Measurements from ENCODE around the gene DRGX.

Gene DRGX

GRCh38 chr10:49333192-49333591 is 62.7 kb downstream of the DRGX start:
- DNase-seq = no peak

- DNase-seq = no peak
These were observed 63.1 kb downstream of the DRGX start for GRCh38 chr10:49332768-49333167.

GRCh38 chr10:49332333-49332732 is 63.6 kb downstream of the DRGX start:
- no peak for DNase-seq

- DNase-seq = no peak
These were observed 64.5 kb downstream of the DRGX start for GRCh38 chr10:49331431-49331830.

GRCh38 chr10:49330127-49330665 is 65.7 kb downstream of the DRGX start:
- DNase-seq = no peak

- DNase-seq = no peak
These were observed 66.8 kb downstream of the DRGX start for GRCh38 chr10:49329146-49329505.

- DNase-seq = no peak
These were observed 67.3 kb downstream of the DRGX start for GRCh38 chr10:49328401-49329145.

GRCh38 chr10:49327036-49327813 is 68.7 kb downstream of the DRGX start:
- DNase-seq = no peak

GRCh38 chr10:49325916-49326783 is 69.7 kb downstream of the DRGX start:
- DNase-seq = no peak

- DNase-seq = no peak
These were observed 70.6 kb downstream of the DRGX start for GRCh38 chr10:49325131-49325915.

GRCh38 chr10:49324711-49325110 is 71.2 kb downstream of the DRGX start:
- no peak for DNase-seq

- DNase-seq = no peak
These were observed 72.0 kb downstream of the DRGX start for GRCh38 chr10:49323896-49324270.

- no peak for DNase-seq
These were observed 72.6 kb downstream of the DRGX start for GRCh38 chr10:49323171-49323895.

GRCh38 chr10:49322371-49323170 is 73.3 kb downstream of the DRGX start:
- no peak for DNase-seq

GRCh38 chr10:49321021-49321420 is 74.9 kb downstream of the DRGX start:
- no peak for DNase-seq

GRCh38 chr10:49320191-49320590 is 75.7 kb downstream of the DRGX start:
- DNase-seq = no peak

- no peak for DNase-seq
These were observed 76.7 kb downstream of the DRGX start for GRCh38 chr10:49319206-49319605.

GRCh38 chr10:49318755-49319154 is 77.1 kb downstream of the DRGX start:
- no peak for DNase-seq

GRCh38 chr10:49318028-49318427 is 77.9 kb downstream of the DRGX start:
- no peak for DNase-seq

- DNase-seq = no peak
These were observed 81.1 kb downstream of the DRGX start for GRCh38 chr10:49314806-49315205.
